ENCODE data around the gene AHRR.

AHRR gene

DNA sequence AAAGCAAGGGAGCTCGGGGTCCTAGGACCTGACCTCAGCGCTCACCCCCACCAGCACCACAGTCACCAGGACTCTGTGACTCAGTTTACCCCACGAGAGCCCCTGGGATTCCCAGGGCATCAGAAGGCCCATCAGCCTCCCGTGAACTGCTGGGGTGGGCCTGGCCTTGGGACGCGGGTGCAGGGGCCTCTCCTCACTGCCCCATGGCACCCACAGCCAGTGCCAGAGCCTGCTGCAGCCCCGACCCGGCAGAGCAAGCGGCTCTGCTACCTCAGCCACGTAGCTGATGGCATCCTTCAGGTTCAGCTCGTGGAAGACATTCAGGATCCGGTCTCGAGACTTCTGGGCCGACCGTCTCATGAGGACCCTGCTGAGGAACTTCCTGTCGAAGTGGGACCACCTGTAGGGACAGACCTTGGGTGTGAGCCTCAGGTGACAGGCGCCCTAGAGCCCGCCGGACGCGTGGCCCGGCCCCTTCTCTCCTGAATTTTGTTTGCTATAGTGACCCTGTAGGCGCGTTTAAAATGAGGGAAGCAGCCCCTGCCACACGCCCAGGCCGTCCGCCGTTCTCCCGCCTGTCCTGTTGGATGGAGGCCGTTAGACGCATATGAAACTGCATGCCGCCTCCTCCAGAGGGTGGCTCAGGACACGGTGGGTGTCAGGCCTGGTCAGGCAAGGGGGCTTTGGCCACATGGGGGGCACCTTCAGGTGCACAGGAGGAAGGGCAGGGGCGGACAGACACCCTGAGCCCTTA, 158.2 kb downstream of the AHRR start:
- no peak overlapping the region for H3K4me3 ChIP-seq
- no peak overlapping the region for H3K27ac ChIP-seq
- no peak for DNase-seq (ENCODE audit: low spot score)
- no peak for TF ChIP-seq CTCF (IDR thresholded peaks at IDR 0.05)

DNA sequence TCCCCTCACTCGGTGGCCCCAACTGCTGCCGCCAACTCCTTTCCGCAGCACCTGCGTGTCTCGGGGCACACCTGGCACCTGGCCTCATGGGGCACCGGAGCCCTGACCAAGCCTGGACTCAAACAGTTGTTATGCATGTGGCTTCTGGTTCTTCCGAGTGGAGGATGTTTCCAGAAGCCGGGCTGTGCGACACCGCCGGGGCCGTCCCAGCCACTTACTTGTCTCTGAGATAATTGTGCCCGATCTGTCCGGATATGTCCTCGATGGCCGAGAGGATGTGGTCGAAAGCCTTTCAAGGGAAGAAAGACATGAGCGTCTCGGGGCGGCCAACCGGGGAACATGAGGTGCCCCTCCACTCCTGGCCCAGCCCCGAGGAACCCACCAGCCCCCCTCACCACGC, 159.8 kb downstream of the AHRR start:
- TF ChIP-seq CTCF (IDR thresholded peaks at IDR 0.05), result no peak
- H3K27ac ChIP-seq, result no peak overlapping the region
- DNase-seq (ENCODE audit: low spot score), result no peak
- no peak overlapping the region for H3K4me3 ChIP-seq

- TF ChIP-seq CTCF (IDR thresholded peaks at IDR 0.05), result no peak
- Histone ChIP-seq H3K27ac (no peak overlapping the region), H3K4me3 (no peak overlapping the region)
- DNase-seq (ENCODE audit: low spot score), result no peak
Measured at GRCh38 chr5:482021-482420, 160.5 kb downstream of the AHRR start.

- Histone ChIP-seq H3K4me3 (no peak overlapping the region), H3K27ac (no peak overlapping the region)
- TF ChIP-seq CTCF (IDR thresholded peaks at IDR 0.05), result no peak
- no peak for DNase-seq (ENCODE audit: low spot score)
Measured at GRCh38 chr5:482506-482905, 161.0 kb downstream of the AHRR start.

GRCh38 chr5:483011-483410, 161.5 kb downstream of the AHRR start:
- H3K27ac ChIP-seq, result no peak overlapping the region
- no peak overlapping the region for H3K4me3 ChIP-seq
- TF ChIP-seq CTCF (IDR thresholded peaks at IDR 0.05), result no peak
- no peak for DNase-seq (ENCODE audit: low spot score)

DNA sequence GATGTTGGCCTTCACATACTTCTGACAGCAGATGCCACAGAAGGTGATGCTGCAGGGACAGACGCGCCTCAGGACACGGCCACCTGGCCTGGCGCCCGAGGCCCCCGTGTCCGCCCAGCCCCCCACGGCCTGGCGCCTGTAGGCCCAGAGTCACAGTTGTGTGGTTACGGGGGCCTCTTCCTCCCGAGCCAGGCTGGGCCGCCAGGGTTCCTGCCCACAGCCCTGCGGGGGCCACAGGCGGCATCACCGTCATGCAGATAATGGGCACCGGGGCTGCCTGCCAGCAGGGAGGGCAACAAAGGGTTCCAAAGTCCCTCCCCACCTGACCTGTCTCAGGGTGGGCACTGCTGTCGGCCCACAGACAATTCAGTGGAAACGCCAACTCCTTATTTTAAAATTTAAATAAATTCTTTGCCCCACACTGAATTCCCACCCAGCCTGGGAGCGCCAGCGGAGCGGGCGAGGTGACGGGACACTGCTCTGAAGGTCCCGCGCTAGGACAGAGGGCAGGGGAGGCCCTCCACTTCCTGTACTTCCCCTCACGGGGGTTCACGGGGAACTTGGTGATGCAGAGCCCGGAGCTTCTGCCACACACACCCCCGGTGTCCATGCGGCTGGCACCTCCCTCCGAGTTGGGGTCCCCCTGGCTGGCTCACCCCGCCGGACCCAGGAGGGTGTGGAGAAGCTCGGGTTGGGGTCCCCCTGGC, 162.1 kb downstream of the AHRR start:
- DNase-seq (ENCODE audit: low spot score), result no peak
- TF ChIP-seq CTCF (IDR thresholded peaks at IDR 0.05), result no peak
- Histone ChIP-seq H3K4me3 (no peak overlapping the region), H3K27ac (no peak overlapping the region)

- TF ChIP-seq CTCF (IDR thresholded peaks at IDR 0.05), result no peak
- no peak for DNase-seq (ENCODE audit: low spot score)
- Histone ChIP-seq H3K4me3 (no peak overlapping the region), H3K27ac (no peak overlapping the region)
Measured at GRCh38 chr5:484556-484955, 163.0 kb downstream of the AHRR start.
